Upper lobe of right lung (tissue), 1 donor: ENCODE measurements around the gene DNTT. TPM values are rescaled to one million over a fixed set of nuclear protein-coding genes. Genes with fewer than 3 reads are reported as not detected.
A peak's percentile ranks its signal among the peaks of the same experiment; 100 is the strongest.

ENCODE experiments used
- ATAC-seq: fragments of 200-7000 bp; cut with Tn5 transposase; one replicate; pipeline ENCODE4 v1.9.1; 2020; ENCODE audit warnings: mild to moderate bottlenecking, moderate library complexity
- DNase-seq: peaks from one replicate; pipeline ENCODE4 v3.0.0-alpha.2; 2020
- H3K27ac ChIP-seq: fragments of 200-600 bp; one replicate; pipeline ENCODE4 v1.8.0; 2022
- H3K27me3 ChIP-seq: fragments of 200-600 bp; one replicate; pipeline ENCODE4 v1.8.0; 2022; ENCODE audit warnings: mild to moderate bottlenecking
- H3K36me3 ChIP-seq: fragments of 200-600 bp; one replicate; pipeline ENCODE4 v1.8.0; 2022
- H3K4me1 ChIP-seq: fragments of 200-600 bp; one replicate; pipeline ENCODE4 v1.8.0; 2022
- H3K4me3 ChIP-seq: fragments of 200-600 bp; one replicate; pipeline ENCODE4 v1.8.0; 2022; ENCODE audit warnings: mild to moderate bottlenecking
- H3K9me3 ChIP-seq: fragments of 200-600 bp; one replicate; pipeline ENCODE4 v1.8.0; 2022
- intact Hi-C: fragments of 100-400 bp; cut with DNase I; formaldehyde crosslinking; loops from one replicate; pipeline ENCODE4 v1.11.0; 2022
- total RNA-seq: library from RNA; stranded (reverse); fragmentation: NEBNext Ultra II Directional; extraction: Animal tissue kit (Norgen Biotek cat#: 25700); gene quantifications from one replicate; pipeline ENCODE4 v1.2.1, GENCODE V29; 2021
- TF ChIP-seq, protein P1 (sequence below): fragments of 200-600 bp; IDR thresholded peaks from one replicate; pipeline ENCODE4 v1.8.0; 2022; ENCODE audit warnings: antibody characterized with exemption
- donor health status: DM: no; HTN: yes; CAD: no; lungs with severe emphysema.

Gene DNTT
- total RNA-seq, 1 donor from 2014 or later = not detected

DNA sequence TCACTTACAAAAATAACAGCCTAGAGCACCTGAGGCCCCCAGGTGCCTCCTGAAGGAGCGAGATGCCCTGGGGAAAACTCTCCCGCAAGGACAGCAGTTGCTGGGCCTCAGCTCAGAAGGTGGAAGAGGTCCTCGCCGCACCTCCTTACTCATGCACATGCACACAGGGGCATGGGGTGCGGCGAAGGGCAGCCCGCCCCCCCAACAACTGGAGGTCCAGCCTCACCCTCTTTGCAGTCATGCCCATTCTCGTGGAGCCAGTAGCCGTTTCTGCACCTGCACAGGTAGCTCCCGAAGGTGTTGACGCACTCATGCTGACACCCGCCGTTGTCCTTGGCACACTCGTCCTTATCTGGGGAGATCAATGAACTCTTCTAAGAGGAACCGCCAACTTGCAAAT, 74.5 kb downstream of the DNTT start:
- DNase-seq (no peak), ATAC-seq (no peak)
- Histone ChIP-seq H3K27ac (no peak overlapping the region), H3K9me3 (no peaks in the 10 kb centered on the region), H3K27me3 (peaks cover 3% of the 10 kb centered on the region), H3K36me3 (no peaks in the 10 kb centered on the region), H3K4me1 (peaks cover 12% of the 10 kb centered on the region), H3K4me3 (no peak overlapping the region)
- intact Hi-C loops = no loop called here
- TF ChIP-seq, protein P1, sequence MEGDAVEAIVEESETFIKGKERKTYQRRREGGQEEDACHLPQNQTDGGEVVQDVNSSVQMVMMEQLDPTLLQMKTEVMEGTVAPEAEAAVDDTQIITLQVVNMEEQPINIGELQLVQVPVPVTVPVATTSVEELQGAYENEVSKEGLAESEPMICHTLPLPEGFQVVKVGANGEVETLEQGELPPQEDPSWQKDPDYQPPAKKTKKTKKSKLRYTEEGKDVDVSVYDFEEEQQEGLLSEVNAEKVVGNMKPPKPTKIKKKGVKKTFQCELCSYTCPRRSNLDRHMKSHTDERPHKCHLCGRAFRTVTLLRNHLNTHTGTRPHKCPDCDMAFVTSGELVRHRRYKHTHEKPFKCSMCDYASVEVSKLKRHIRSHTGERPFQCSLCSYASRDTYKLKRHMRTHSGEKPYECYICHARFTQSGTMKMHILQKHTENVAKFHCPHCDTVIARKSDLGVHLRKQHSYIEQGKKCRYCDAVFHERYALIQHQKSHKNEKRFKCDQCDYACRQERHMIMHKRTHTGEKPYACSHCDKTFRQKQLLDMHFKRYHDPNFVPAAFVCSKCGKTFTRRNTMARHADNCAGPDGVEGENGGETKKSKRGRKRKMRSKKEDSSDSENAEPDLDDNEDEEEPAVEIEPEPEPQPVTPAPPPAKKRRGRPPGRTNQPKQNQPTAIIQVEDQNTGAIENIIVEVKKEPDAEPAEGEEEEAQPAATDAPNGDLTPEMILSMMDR = no peak

DNA sequence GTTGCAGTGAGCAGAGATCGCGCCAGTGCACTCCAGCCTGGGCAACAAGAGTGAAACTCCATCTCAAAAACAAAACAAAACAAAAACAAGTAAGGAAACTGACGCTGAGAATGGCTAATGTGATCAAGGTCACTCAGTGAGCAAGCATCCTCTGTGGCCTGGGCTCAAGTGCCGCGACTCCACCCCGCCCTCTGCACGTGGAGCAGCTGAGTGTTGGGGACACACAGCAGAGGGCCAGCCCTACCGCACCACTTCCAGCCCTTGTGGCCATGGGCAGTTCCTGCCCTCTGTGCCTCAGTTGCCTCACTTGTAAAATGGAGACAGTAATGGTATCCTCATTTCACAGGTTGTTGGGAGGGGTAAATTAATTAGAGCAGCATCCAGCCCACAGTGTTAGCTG, 75.5 kb downstream of the DNTT start:
- DNase-seq = no peak
- intact Hi-C loops = no loop called here
- H3K4me1 ChIP-seq = peaks cover 12% of the 10 kb centered on the region
- H3K27ac ChIP-seq = no peak overlapping the region
- peaks cover 3% of the 10 kb centered on the region for H3K27me3 ChIP-seq
- no peak for ATAC-seq
- no peak overlapping the region for H3K4me3 ChIP-seq
- no peaks in the 10 kb centered on the region for H3K36me3 ChIP-seq
- TF ChIP-seq, protein P1 = no peak
- H3K9me3 ChIP-seq = no peaks in the 10 kb centered on the region

DNA sequence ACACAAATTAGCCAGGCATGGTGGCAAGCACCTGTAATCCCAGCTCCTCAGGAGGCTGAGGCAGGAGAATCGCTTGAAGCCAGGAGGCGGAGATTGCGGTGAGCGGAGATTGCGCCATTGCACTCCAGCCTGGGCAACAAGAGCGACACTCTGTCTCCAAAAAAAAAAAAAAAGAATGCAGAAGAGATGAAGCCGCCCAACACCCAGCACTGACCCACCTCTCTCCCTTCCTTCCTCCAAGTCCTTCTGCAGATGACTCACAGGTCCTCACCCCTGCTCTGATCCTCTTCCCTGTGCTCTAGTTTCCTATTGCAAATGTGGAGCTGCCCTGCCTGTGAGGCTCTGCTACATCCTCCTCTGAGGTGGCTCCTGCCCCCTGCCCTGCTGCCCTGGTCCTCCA, 76.6 kb downstream of the DNTT start:
- H3K9me3 ChIP-seq = no peaks in the 10 kb centered on the region
- H3K27me3 ChIP-seq = peaks cover 3% of the 10 kb centered on the region
- intact Hi-C loops = no loop called here
- TF ChIP-seq, protein P1 = no peak
- no peaks in the 10 kb centered on the region for H3K36me3 ChIP-seq
- no peak overlapping the region for H3K27ac ChIP-seq
- peaks cover 5% of the 10 kb centered on the region for H3K4me1 ChIP-seq
- H3K4me3 ChIP-seq = no peak overlapping the region
- peak; percentile 90 for ATAC-seq
- DNase-seq = no peak

DNA sequence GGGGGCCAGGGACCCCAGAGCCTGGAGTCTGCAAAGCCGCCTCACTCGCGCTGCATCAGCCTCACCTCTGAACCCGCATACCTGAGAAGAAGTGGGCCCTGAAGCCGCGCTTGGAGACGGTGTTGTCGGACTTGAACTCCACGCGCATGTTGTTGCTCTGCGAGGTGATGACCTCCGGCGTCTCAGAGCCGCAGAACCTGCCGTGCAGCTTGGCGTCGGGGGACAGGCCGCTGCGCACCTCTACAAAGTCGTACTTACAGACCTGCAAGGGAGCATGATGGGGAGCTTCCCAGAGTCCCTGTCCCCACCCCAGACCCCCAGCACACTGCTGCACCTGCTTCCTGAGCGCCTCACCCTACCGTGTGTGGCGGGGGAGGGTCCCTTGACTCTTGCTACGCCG, 80.3 kb downstream of the DNTT start:
- TF ChIP-seq, protein P1 = no peak
- no peaks in the 10 kb centered on the region for H3K36me3 ChIP-seq
- intact Hi-C loops = no loop called here
- DNase-seq (no peak), ATAC-seq (no peak)
- H3K4me1 ChIP-seq = peaks cover 5% of the 10 kb centered on the region
- no peaks in the 10 kb centered on the region for H3K9me3 ChIP-seq
- H3K27ac ChIP-seq = no peak overlapping the region
- no peaks in the 10 kb centered on the region for H3K27me3 ChIP-seq
- no peak overlapping the region for H3K4me3 ChIP-seq

DNA sequence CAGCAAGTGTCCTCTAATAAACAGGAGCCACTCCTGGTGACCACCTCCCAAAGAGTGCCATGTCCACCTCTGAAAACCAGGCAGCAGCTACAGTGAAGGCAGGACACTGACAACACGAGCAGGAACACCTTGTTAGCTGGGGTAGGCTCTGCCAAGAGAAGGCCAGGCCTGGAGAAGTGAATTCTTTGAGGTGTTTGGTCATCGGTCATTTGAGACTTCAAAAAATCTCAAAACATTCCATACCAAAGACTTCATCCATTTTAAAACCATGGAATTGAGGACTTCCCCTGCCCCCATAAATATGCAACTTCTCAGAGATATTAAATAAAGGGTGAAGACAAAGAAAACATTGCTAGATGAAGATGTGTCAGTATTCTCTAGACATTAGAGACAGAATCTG, 82.9 kb downstream of the DNTT start:
- Histone ChIP-seq H3K27me3 (no peaks in the 10 kb centered on the region), H3K4me1 (no peaks in the 10 kb centered on the region), H3K27ac (no peak overlapping the region), H3K9me3 (no peaks in the 10 kb centered on the region), H3K36me3 (no peaks in the 10 kb centered on the region), H3K4me3 (no peak overlapping the region)
- intact Hi-C loops = no loop called here
- DNase-seq (no peak), ATAC-seq (no peak)
- TF ChIP-seq, protein P1 = no peak

- no peaks in the 10 kb centered on the region for H3K36me3 ChIP-seq
- H3K9me3 ChIP-seq = no peaks in the 10 kb centered on the region
- H3K4me1 ChIP-seq = no peaks in the 10 kb centered on the region
- TF ChIP-seq, protein P1 = no peak
- no peak overlapping the region for H3K27ac ChIP-seq
- no peaks in the 10 kb centered on the region for H3K27me3 ChIP-seq
- no peak overlapping the region for H3K4me3 ChIP-seq
- ATAC-seq = no peak
- DNase-seq = no peak
- intact Hi-C loops = no loop called here
Measured at GRCh38 chr10:96387601-96388000, 83.4 kb downstream of the DNTT start.
